Cardiac fibroblast (primary cell): ENCODE results near the gene SERGEF.

Experiments used
- DNase-seq, 2 donors: peaks; one replicate each; pipeline versions ENCODE4 v3.0.0 to v3.0.0-alpha.2; 2010; ENCODE audit warnings: low read depth in 2 of 2
- H3K4me3 ChIP-seq, 2 donors: replicated peaks in 1 of 2; 1 replicate in 1 of 2; 2 replicates in 1 of 2; pipeline ENCODE4 v1.5.1; 2011; ENCODE audit warnings: low read depth in 2 of 2, low read length in 2 of 2, mild to moderate bottlenecking in 2 of 2, moderate library complexity in 1 of 2
- CTCF ChIP-seq: IDR thresholded peaks from one replicate; pipeline ENCODE4 v1.5.1; 2011; ENCODE audit warnings: low read depth, mild to moderate bottlenecking, low read length, inconsistent platforms

The SERGEF gene

GRCh38 chr11:17777738-17778091, 235.1 kb downstream of the SERGEF start:
- no peak for TF ChIP-seq CTCF
- no peak for DNase-seq
- H3K4me3 ChIP-seq, result no peak overlapping the region

DNA sequence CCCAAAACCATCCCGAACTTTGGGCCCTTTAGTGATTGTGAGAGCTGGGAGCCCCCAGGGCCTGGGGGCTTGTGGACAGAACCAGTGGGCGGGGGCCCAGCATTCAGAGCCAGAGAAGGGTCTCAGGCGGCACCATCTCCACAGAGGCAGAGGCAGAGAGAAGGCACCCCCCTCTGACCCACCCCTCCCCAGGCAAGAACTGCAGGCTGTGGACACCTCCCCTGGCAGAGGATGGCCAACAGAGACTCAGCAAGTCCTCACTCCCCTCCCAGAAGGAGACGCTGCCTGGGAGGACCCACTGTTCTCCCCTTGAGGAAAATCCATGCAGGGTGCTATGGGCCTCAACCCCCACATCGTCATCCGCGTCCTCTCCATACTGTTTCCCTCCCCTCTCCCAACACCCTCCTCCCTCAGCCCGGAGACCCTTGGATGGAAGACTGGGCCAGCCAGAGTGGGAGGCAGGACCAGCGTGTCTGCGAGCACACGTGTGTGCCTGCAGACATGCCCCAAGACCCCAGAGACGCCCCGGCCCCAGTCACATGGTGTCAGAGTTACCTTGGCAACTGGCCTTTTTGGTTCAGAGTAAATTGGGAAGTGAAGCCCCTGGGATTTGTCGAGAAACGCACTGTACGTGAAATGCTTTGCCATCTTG, 235.6 kb downstream of the SERGEF start:
- no peak overlapping the region for H3K4me3 ChIP-seq
- TF ChIP-seq CTCF, result no peak
- no peak for DNase-seq

DNA sequence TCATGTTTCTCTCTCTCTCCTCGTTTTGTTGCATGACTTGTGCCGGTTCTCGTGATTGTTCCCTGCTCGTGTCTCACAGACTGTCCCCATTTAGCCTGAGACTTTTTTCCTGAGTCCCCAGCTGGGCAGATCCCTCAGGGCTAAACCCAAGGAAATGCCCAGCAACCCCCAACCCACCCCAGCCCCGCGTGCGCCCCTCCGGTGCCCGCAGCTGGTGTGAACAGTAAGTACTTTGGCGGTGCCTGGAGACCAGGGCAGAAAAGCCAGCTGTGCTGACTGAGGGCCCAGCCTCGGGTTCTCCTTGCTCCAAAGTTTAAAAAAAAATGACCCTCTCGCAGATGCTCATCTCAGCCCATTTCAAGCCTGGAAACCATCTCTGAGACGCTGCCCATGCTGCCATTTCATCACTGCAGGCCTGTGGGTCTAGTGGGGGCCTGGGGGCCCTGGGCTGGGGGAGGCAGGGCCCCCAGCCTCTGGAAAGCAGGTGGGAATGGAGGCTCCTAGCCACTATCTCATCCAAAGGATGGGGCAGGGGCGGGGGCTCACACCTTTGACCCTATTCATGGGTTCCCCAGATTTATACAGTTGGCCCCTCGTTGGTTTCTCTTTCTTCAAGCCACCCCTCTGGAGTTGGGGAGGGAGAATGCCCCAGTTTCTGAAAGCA, 236.5 kb downstream of the SERGEF start:
- DNase-seq, result no peak
- H3K4me3 ChIP-seq, result no peak overlapping the region
- no peak for TF ChIP-seq CTCF

DNA sequence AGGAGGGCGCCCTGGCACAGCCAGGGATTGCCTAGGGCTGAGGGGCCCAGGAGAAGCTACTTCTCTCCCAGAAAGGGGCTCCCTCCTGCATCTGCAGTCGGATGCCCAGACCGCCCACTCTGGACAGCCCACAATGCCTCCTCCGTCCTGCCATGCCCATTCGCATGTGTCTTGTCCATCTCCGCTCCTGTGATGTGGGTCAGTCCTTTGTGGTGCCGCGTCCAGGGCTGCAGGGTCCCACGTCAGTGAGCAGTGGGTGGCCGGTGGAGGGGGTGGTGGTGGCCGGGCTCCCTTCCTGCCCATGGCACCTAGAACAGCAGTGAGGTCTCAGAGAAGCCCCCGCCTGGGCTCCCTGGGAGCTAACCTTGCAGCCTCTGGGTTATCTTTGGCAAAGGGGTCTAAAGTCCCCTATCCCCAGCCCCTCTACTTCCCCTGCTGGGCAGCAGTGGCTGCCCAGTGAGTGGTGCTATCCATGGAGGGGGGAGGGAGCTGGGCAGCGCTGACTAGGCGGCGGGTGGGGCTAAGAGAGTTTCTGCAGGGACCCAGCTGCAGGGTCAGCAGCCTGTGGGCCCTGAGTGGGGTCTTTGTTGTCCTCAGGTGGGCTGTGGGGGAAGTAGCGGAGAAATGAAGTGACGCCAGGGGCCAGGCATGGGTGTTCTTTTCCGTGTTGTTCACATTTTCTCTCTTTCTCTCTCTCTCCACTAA, 237.2 kb downstream of the SERGEF start:
- H3K4me3 ChIP-seq, result no peak overlapping the region
- no peak for TF ChIP-seq CTCF
- no peak for DNase-seq

GRCh38 chr11:17775035-17775348, 237.9 kb downstream of the SERGEF start:
- H3K4me3 ChIP-seq, result no peak overlapping the region
- TF ChIP-seq CTCF, result no peak
- DNase-seq, result no peak

DNA sequence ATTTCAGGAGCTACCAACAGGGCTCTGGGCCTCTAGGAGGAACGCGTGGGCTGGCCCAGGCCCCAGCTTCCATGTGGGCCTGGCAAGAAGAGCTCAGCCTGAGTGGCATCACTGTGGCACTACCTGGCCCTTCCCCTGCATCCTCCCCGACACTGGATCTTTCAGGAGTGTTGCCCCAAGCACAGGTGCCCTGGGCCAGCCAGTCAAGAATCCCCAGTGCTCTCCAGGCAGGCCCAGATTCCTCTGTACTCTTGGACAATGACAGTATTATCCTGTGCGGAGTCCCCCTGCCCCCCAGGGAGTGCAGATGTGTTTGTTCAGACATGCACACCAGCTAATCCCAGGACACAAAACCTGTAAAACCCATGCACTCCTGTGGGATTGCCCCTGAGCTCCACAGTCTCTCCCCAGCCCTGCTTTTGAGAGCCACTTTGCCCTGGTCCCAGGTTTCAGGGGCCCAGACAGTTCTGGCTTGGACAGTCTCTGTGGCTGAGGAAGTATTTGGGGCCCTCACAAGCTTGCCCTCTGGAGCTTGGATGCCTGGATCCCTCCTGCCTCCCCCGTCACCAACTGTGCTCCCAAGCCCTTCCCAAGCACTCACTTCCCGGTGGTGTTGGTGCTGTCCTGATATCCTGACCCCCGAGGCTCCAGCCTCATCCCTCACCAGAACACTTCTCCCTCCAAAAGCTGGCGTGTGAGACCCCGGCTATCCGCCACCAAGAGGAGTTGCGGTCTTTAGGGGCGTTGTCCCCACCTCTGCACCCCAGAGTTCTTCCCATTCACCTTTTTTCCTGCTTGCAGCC, 238.4 kb downstream of the SERGEF start:
- DNase-seq, result no peak
- H3K4me3 ChIP-seq, result no peak overlapping the region
- no peak for TF ChIP-seq CTCF
